HFFc6 (cell line): ENCODE data around the gene ATP13A3. TPM values are rescaled to one million over a fixed set of nuclear protein-coding genes. Genes with fewer than 3 reads are reported as not detected.
"Not testable (repeated sequence)": the region's sequence is repeated elsewhere in the genome, so short reads cannot be mapped to it uniquely, and the experiment has no call there.

Source experiments
- DNase-seq: peaks from one replicate; pipeline ENCODE4 v3.0.0-alpha.2; 2018
- H3K27ac Mint-ChIP-seq: 2 replicates; pipeline ENCODE4 v1.8.0; 2020; ENCODE audit warnings: mild to moderate bottlenecking, mixed read lengths
- H3K27me3 Mint-ChIP-seq: 2 replicates; pipeline ENCODE4 v1.8.0; 2021; ENCODE audit warnings: mild to moderate bottlenecking, moderate library complexity, mixed read lengths; ENCODE audit not compliant: insufficient read depth
- H3K36me3 Mint-ChIP-seq: 2 replicates; pipeline ENCODE4 v1.8.0; 2021; ENCODE audit warnings: low read depth, mixed read lengths
- H3K4me1 Mint-ChIP-seq: 2 replicates; pipeline ENCODE4 v1.8.0; 2020; ENCODE audit warnings: low read depth, mixed read lengths
- H3K4me3 Mint-ChIP-seq: 2 replicates; pipeline ENCODE4 v1.8.0; 2020; ENCODE audit warnings: mild to moderate bottlenecking, moderate library complexity, mixed read lengths
- H3K9me3 Mint-ChIP-seq: 2 replicates; pipeline ENCODE4 v1.8.0; 2020; ENCODE audit warnings: mild to moderate bottlenecking, mixed read lengths
- total RNA-seq, 6 experiments: library from RNA; stranded (reverse); fragmentation: NEBNext Ultra II Directional; extraction: Animal tissue kit (Norgen Biotek cat#: 25700); gene quantifications; 2 replicates in 1 of 6; 3 replicates in 5 of 6; pipeline ENCODE4 v1.2.3, GENCODE V29; 2021
- TF ChIP-seq, protein P1 (sequence below): fragments of 200-600 bp; sonication (generic); IDR thresholded peaks from 2 replicates; pipeline ENCODE4 v1.5.0; 2021; ENCODE audit warnings: antibody characterized with exemption, mild to moderate bottlenecking

ATP13A3 gene
- total RNA-seq, 6 experiments from 2014 or later = 114 to 123 (median 117) TPM

- Mint-ChIP-seq H3K36me3 (no peaks in the 10 kb centered on the region), H3K27ac (no peak overlapping the region), H3K4me1 (peaks cover 22% of the 10 kb centered on the region), H3K27me3 (no peaks in the 10 kb centered on the region), H3K4me3 (no peak overlapping the region), H3K9me3 (no peaks in the 10 kb centered on the region)
- DNase-seq = no peak
- TF ChIP-seq, protein P1, sequence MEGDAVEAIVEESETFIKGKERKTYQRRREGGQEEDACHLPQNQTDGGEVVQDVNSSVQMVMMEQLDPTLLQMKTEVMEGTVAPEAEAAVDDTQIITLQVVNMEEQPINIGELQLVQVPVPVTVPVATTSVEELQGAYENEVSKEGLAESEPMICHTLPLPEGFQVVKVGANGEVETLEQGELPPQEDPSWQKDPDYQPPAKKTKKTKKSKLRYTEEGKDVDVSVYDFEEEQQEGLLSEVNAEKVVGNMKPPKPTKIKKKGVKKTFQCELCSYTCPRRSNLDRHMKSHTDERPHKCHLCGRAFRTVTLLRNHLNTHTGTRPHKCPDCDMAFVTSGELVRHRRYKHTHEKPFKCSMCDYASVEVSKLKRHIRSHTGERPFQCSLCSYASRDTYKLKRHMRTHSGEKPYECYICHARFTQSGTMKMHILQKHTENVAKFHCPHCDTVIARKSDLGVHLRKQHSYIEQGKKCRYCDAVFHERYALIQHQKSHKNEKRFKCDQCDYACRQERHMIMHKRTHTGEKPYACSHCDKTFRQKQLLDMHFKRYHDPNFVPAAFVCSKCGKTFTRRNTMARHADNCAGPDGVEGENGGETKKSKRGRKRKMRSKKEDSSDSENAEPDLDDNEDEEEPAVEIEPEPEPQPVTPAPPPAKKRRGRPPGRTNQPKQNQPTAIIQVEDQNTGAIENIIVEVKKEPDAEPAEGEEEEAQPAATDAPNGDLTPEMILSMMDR = no peak
Measured at GRCh38 chr3:194504861-194505260, 18.1 kb upstream of the ATP13A3 start.

DNA sequence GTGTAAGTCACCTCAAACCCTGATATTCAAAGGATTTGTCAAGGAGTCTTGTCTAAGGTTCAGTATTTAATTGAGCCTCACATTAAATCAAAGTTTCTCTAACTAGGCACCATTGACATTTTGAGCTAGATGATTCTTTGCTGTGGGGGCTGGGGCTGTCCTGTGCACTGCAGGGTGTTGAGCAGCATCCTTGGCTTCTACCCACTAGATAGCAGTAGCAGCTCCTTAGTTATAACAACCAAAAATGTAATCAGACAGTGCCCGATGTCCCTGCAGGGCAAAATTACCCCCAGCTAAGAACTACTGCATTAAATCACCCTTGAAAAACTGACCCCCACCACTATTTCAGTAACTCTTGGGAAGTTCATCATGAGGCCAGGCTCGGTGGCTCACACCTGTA lies 17.3 kb upstream of the ATP13A3 start:
- H3K27me3 Mint-ChIP-seq = no peaks in the 10 kb centered on the region
- H3K36me3 Mint-ChIP-seq = no peaks in the 10 kb centered on the region
- H3K9me3 Mint-ChIP-seq = no peaks in the 10 kb centered on the region
- no peak for DNase-seq
- H3K4me3 Mint-ChIP-seq = no peak overlapping the region
- TF ChIP-seq, protein P1 = no peak
- H3K4me1 Mint-ChIP-seq = peaks cover 22% of the 10 kb centered on the region
- no peak overlapping the region for H3K27ac Mint-ChIP-seq

DNA sequence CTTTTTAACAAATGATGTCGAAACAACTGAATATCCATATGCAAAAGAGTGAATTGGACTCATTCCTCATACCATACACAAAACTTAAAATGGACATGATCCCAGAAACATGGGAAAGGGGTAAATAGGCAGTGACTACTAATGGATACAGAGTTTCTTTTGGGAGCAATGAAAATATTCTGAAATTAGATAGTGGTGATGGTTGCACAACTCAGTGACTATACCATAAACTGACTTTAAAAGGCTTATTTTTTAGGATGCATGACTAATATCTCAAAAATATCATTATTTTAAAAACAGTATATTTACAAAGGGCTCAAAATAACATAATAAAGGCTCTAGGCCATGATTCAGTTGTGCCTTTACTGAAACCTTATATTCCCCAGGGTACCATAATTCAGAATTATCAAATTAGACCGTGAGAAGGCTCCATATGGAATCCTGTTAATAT lies 16.3 kb upstream of the ATP13A3 start:
- no peaks in the 10 kb centered on the region for H3K27me3 Mint-ChIP-seq
- peaks cover 28% of the 10 kb centered on the region for H3K4me1 Mint-ChIP-seq
- DNase-seq = no peak
- H3K9me3 Mint-ChIP-seq = no peaks in the 10 kb centered on the region
- H3K27ac Mint-ChIP-seq = no peak overlapping the region
- TF ChIP-seq, protein P1 = no peak
- no peaks in the 10 kb centered on the region for H3K36me3 Mint-ChIP-seq
- no peak overlapping the region for H3K4me3 Mint-ChIP-seq

GRCh38 chr3:194500198-194500597 lies 13.4 kb upstream of the ATP13A3 start:
- TF ChIP-seq, protein P1 = no peak
- Mint-ChIP-seq H3K4me1 (peaks cover 30% of the 10 kb centered on the region), H3K9me3 (no peaks in the 10 kb centered on the region), H3K4me3 (no peak overlapping the region), H3K27ac (no peak overlapping the region), H3K27me3 (no peaks in the 10 kb centered on the region; the same call in 1 of the 2 replicates), H3K36me3 (no peaks in the 10 kb centered on the region)
- DNase-seq = no peak

DNA sequence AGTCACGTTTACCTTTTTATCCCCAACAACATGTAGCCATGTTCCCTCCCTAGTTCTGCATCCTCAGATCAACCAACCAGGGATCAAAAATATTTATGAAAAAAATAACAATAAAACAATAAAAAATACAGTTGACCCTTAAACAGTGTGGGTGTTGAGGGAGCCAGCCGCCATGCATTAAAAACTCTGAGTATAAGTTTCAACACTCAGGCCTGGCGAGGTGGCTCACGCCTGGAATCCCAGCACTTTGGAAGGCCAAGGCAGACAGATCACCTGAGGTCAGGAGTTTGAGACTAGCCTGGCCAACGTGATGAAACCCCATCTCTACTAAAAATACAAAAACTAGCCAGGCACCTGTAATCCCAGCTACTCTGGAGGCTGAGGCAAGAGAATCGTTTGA lies 12.7 kb upstream of the ATP13A3 start:
- not testable (repeated sequence) for H3K4me3 Mint-ChIP-seq, DNase-seq, H3K9me3 Mint-ChIP-seq, H3K36me3 Mint-ChIP-seq, H3K27me3 Mint-ChIP-seq, H3K27ac Mint-ChIP-seq
- H3K4me1 Mint-ChIP-seq = peaks cover 35% of the 10 kb centered on the region

DNA sequence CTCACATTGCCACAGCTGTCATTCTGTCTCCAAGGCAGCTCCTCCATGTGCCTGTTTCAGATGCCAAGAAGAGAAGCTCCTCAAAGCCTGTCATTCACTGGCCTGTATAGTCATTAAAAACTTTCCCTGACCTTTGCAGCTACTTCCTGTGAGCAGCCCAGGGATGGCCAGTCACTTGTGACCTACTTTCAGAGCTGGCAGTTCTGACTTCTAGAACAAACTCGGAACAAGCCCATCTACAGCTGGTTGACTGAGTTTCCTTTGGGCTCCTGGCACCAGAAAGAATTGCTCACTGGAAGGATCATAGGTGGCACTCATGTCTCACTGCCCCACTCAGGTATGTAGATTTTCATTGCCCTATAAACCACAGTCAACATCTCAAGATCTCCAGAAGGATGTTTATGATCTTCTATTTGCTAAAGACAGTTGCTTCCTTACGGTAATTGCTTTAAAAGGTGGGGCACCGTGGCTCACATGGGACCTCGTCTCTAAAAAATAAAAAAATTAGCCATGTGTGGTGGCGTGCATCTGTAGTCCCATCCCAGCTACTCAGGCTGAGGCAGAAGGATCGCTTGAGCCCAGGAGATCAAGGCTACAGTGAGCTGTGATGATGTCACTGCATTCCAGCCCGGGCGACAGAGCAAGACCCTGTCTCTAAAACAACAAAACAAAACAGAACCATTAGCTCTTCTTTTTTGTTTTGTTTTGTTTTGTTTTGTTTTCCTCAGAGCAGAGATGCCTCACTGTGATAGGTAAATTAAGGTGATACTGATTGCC lies 11.2 kb upstream of the ATP13A3 start:
- DNase-seq = peak; percentile 33
- Mint-ChIP-seq H3K9me3 (no peaks in the 10 kb centered on the region), H3K4me3 (peak overlapping the region; percentile 4; the same call in 1 of the 2 replicates), H3K36me3 (no peaks in the 10 kb centered on the region), H3K27ac (peak overlapping the region; percentile 0; the same call in 1 of the 2 replicates), H3K4me1 (peaks cover 42% of the 10 kb centered on the region), H3K27me3 (no peaks in the 10 kb centered on the region; the same call in 1 of the 2 replicates)
- TF ChIP-seq, protein P1 = no peak
